HG03342 (cell line): Measurements from ENCODE around the gene CARNS1.

Experiments
- ATAC-seq: cut with Tn5 transposase; IDR thresholded peaks from one replicate; pipeline ENCODE4 v1.9.1; 2021; ENCODE audit warnings: mild to moderate bottlenecking, moderate library complexity; ENCODE audit not compliant: unreplicated experiment

CARNS1 gene

GRCh38 chr11:67428052-67429001 lies 12.8 kb downstream of the CARNS1 start, which contains the start of gene RPS6KB2:
Gene RPS6KB2 (plus strand): TSS chr11:67428494. CDS start chr11:67428546, 52 bp downstream.
- peak; percentile 72 for ATAC-seq

GRCh38 chr11:67429038-67429668 lies 13.7 kb downstream of the CARNS1 start:
- no peak for ATAC-seq

GRCh38 chr11:67429722-67430121 lies 14.2 kb downstream of the CARNS1 start:
- no peak for ATAC-seq

- no peak for ATAC-seq
Measured at GRCh38 chr11:67431346-67432249, 16.1 kb downstream of the CARNS1 start.

GRCh38 chr11:67432655-67433349 lies 17.3 kb downstream of the CARNS1 start:
- ATAC-seq = no peak

DNA sequence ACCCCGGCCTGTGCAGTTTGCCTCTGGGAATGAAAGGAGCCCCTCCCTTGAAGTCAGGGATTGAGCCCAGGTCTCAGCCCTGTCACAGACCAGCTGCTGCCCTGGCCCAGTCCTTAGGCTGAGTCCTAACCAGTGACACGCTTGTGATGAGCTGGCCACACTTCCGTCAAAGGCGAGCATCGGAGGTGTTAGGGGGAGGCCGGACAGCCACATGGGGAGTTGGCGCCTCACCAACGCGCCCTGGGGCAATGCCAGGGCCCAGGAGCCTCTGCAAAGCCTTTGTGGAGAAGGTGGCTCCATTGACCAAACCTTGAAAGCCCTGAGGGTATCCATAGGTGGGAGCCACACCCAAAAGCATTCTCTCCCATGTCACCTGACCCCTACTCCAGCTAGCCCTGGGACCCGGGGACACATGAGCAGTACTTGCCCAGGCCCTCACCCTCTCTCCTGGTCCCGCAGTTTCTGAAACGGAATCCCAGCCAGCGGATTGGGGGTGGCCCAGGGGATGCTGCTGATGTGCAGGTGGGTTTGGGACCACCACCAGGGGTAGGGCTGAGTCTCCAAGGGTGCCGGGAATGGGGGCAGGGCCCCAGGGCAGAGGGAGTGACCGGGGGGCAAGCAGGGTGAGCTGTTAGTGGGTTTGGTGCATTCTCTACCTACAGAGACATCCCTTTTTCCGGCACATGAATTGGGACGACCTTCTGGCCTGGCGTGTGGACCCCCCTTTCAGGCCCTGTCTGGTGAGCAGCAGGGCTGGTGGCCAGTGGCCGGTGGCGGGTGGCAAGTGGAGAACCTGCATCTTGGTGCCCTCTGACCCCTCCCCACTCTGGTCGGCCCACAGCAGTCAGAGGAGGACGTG lies 18.3 kb downstream of the CARNS1 start:
- ATAC-seq = no peak

DNA sequence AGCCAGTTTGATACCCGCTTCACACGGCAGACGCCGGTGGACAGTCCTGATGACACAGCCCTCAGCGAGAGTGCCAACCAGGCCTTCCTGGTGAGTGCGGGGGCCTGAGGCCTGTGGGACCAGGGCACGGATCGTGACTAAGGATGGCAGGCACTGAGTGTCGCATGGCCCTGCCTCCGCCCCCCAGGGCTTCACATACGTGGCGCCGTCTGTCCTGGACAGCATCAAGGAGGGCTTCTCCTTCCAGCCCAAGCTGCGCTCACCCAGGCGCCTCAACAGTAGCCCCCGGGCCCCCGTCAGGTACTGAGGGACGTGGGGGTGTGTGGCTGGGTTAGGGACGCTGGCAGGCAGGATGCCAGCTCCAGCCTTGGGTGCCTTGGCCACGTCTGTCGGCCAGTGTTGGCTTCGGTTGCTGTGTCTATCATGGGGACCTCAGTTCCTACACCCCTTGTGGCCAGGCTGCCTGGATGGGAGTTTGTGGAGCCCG lies 19.0 kb downstream of the CARNS1 start:
- ATAC-seq = no peak

DNA sequence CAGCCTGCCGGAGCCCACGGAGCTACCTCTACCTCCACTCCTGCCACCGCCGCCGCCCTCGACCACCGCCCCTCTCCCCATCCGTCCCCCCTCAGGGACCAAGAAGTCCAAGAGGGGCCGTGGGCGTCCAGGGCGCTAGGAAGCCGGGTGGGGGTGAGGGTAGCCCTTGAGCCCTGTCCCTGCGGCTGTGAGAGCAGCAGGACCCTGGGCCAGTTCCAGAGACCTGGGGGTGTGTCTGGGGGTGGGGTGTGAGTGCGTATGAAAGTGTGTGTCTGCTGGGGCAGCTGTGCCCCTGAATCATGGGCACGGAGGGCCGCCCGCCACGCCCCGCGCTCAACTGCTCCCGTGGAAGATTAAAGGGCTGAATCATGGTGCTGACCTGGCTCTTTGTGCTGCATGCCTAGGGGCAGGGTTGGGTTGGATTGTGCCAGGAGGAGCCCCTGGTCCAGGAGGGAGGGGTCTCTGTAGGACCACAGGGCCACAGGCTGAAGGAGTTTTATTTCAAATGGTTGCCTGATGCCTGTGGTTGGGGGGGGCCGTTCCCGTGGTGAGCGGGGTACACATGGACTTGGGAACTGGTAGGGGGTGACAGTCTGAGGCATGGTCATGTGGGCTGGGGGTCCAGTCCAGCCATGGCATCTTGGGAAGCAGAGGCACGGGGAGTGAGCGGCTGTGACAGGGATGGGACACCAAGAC lies 19.7 kb downstream of the CARNS1 start:
- no peak for ATAC-seq

- no peak for ATAC-seq
Measured at GRCh38 chr11:67435727-67436458, 20.4 kb downstream of the CARNS1 start.

DNA sequence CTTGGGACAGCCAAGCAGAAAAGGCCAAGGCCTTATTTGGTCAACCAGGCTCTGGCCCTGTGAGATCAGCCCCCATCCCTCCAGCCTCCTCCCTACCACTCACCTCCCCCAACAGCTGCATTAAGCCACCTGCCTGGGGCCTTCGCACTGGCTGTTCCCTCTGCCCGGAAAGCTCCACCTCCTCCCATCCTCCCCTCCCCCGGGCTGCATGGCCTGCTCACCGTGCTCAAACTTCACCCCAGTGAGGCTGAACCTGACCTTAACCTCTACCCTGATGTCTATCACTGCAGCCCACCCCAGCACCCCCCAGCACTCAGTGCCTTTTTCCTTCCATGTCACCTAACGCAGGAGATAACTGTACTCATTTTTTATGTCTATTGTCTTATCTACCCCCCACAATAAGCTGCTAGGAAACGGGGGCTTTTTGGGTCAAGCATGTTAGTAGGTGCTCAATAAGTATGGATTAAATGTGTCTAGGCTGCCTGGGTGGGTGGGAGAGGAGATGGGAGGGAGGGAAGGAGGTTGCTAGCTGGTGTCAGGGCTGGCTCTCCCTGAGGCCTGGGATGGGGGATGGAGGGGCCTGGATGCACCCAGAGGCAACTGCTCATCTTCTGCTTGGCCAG lies 21.1 kb downstream of the CARNS1 start:
- peak; percentile 40 for ATAC-seq

DNA sequence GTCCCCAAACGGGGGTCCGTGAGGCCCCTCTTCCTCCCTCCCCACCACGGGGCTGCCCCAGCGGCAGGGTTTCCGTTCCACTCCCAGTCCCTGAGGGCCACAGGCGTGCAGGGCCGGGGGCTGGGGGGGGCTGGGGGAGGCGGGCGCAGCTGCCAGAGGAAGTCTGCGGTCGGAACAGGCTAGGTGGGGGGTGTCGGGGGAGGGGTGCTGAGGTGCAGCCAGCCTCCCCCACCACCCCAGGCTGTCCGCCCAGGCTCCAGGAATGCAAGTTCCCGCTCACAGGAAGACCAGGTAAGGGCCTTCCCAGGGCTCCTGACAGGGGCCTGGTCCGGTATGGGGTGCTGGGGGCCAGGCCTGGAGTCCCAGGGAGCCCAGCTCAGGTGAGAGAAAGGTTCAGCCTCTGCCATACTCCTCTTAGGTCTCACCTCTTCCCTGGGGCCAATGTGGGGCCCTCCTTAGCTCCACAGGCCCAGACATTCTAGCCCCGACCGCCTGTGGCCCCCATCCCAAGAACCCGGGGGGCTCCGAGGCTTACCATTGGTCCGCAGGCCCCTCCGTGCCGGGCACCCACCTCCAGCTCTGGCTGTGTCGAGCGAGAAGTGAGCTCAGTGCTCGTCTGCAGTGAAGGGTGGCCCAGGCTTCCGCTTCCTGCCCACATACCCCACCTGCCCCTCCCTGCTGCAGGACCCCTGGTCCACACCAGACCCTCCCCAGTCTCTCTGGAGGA lies 21.8 kb downstream of the CARNS1 start, which contains the start of gene PTPRCAP:
Gene PTPRCAP, minus strand, starts transcription at position 601 of the 727 bp plus-strand sequence. Its CDS starts 63 bp downstream, at position 538.
- ATAC-seq = no peak

- no peak for ATAC-seq
Measured at GRCh38 chr11:67437809-67438157, 22.3 kb downstream of the CARNS1 start.

DNA sequence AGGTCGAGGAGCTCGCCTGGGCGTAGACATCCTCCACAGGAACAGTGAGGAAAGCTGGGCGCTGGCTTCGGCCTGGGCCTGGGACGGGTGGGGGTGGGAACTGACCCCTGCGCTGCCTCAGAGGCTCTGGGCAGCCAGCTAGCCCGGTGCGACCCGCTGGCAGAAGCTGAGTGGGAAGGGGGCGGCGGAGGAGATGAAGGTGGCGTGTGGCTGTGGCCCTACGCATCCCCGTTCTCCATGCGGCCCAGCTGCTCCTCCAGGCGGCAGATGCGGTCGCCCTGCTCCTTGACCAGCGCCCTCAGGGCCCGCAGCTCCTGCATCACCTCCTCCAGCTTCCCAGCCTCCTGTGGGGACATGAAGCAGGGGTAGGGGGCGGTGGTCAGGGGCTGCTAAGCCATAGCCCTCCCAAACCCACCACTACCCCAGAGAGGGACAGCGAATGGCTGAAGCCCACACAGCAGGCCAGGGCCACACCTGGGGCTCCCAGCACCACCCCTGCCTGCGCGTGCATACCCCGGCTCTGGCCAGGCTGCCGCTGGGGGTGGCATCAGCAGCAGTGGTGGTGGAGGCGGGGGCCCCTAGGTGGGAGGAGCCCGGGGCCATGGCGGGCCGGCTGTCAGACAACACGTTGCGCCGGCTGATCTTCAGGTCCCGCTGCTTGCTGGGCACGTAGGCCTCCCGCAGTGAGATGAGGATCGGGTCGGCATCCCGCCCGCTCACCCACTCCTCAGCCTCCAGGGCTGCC lies 22.9 kb downstream of the CARNS1 start:
- ATAC-seq = no peak

GRCh38 chr11:67439321-67440228 lies 24.1 kb downstream of the CARNS1 start:
- no peak for ATAC-seq
